Motor neuron (in vitro differentiated cells): ENCODE data around the gene FRYL. TPM values are rescaled to one million over a fixed set of nuclear protein-coding genes. Genes with fewer than 3 reads are reported as not detected.
A peak's percentile ranks its signal among the peaks of the same experiment; 100 is the strongest.

Experiments
- ATAC-seq, 8 experiments: fragments of 200-7000 bp; cut with Tn5 transposase; replicated peaks in 6 of 8; 2 replicates each; pipeline ENCODE4 v1.8.0; 2021; ENCODE audit warnings: mild to moderate bottlenecking in 8 of 8, moderate library complexity in 8 of 8
- H3K27ac ChIP-seq, 2 donors: fragments of 250-450 bp; sonication (Bioruptor Pico); 2 replicates each; pipeline ENCODE4 v1.9.0; 2021; ENCODE audit warnings: antibody characterized with exemption in 2 of 2, mild to moderate bottlenecking in 2 of 2, moderate library complexity in 1 of 2
- H3K4me1 ChIP-seq, 2 donors: fragments of 250-450 bp; sonication (Bioruptor Pico); replicated peaks in 1 of 2; 2 replicates each; pipeline ENCODE4 v1.6.1; 2021; ENCODE audit warnings: antibody characterized with exemption in 2 of 2, mild to moderate bottlenecking in 2 of 2, moderate library complexity in 1 of 2
- H3K4me3 ChIP-seq, 5 donors: fragments of 250-450 bp; sonication (Bioruptor Pico); 2 replicates each; pipeline ENCODE4 v1.9.0; 2021; ENCODE audit warnings: antibody characterized with exemption in 5 of 5, mild to moderate bottlenecking in 5 of 5, moderate library complexity in 4 of 5
- WGBS, 10 experiments: fragments of 450-650 bp; shearing (Covaris generic); methylation state at CpG; one replicate each; pipeline ENCODE4 v1.0.0; 2022; 5-methylcytosine and 5-hydroxymethylcytosine counted together
- in situ Hi-C, 9 experiments: fragments of 400-800 bp; cut with MboI; loops; one replicate each; pipeline ENCODE4 v1.15.0; 2021; ENCODE audit warnings: low sequenced_read_pairs in 9 of 9, low pct_unique_long_range_greater_than_20kb in 2 of 9; ENCODE audit not compliant: unreplicated experiment in 9 of 9
- total RNA-seq, 8 experiments: library from RNA; unstranded; fragments of 300-600 nt; gene quantifications; 2 replicates each; pipeline versions ENCODE4 v1.2.3 to v1.2.4, GENCODE V29; 2022

FRYL gene
- total RNA-seq, 8 experiments from 2014 or later: 26.0 to 91.8 (median 37.9) TPM

- no peak overlapping the region for H3K4me3 ChIP-seq
- no peak overlapping the region for H3K27ac ChIP-seq
- in situ Hi-C loops: loop anchor here in 4 of 9 experiments (25.0 kb wide), 1 partner anchor 397 kb away; no protein-coding TSS in a partner anchor
- 80 to 100% (median 92%) methylated on average over 1 to 5 of the region's 5 CpGs for WGBS, 10 experiments
- no peaks in the 10 kb centered on the region for H3K4me1 ChIP-seq
- no peak for ATAC-seq
Measured at GRCh38 chr4:48565362-48566033, 214.6 kb downstream of the FRYL start.

DNA sequence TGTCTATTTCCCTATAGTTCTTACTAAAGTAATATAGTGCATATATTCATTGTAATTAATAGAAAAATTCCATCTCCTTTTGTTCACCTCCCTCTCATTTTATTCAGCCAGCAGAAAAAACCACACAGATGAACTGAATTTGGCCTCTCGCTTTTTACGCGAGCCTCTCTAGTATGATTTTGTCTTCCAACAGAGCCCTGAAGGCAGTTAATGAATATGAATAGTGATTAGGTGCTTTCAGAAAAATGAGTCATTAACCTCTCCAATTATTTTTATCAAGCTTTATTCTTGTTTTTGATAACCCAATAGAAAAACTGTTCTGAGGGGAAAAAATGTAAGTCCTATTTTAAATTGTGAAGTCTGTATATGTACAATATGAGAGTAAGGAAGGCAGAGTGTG lies 215.9 kb downstream of the FRYL start:
- WGBS, 10 experiments: 72 to 100% (median 96%) methylated on average over 2 to 3 of the region's 3 CpGs; no CpG with 5 or more reads in 1 of the 10 experiments
- no peaks in the 10 kb centered on the region for H3K4me1 ChIP-seq
- ATAC-seq: no peak
- H3K27ac ChIP-seq: no peak overlapping the region
- in situ Hi-C loops: loop anchor here in 4 of 9 experiments (25.0 kb wide), 1 partner anchor 398 kb away; no protein-coding TSS in a partner anchor
- no peak overlapping the region for H3K4me3 ChIP-seq

GRCh38 chr4:48558819-48559218 lies 221.3 kb downstream of the FRYL start:
- 0 to 100% (median 90%) methylated on average over 2 to 3 of the region's 3 CpGs; no CpG with 5 or more reads in 1 of the 10 experiments for WGBS, 10 experiments
- no peak overlapping the region for H3K27ac ChIP-seq
- H3K4me1 ChIP-seq: no peaks in the 10 kb centered on the region
- in situ Hi-C loops: loop anchor here in 4 of 9 experiments (25.0 kb wide), 1 partner anchor 403 kb away; no protein-coding TSS in a partner anchor
- ATAC-seq: no peak
- no peak overlapping the region for H3K4me3 ChIP-seq

DNA sequence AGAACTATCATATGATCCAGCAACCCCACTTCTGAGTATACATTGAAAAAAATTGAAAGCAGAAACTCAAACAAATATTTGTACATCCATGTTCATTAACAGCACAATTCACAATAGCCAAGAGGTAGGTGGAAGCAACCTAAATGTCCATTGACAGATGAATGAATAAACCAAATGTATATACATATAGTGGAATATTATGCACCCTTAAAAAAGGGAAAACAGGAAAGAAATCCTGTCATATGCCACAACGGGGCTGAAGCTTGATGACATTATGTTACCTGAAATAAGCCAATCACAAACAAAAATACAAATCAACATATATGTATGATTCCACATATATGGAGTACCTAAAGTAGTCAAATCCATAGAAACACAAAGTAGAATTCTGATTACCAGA lies 222.1 kb downstream of the FRYL start:
- WGBS, 10 experiments: 67 to 100% (median 100%) methylated on average over 1 of the region's 1 CpG; no CpG with 5 or more reads in 1 of the 10 experiments
- Histone ChIP-seq H3K4me3 (no peak overlapping the region), H3K27ac (no peak overlapping the region), H3K4me1 (no peaks in the 10 kb centered on the region)
- in situ Hi-C loops: loop anchor here in 4 of 9 experiments (25.0 kb wide), 1 partner anchor 404 kb away; no protein-coding TSS in a partner anchor
- no peak for ATAC-seq

- H3K27ac ChIP-seq: no peak overlapping the region
- ATAC-seq: no peak
- H3K4me1 ChIP-seq: no peaks in the 10 kb centered on the region
- WGBS, 10 experiments: 90 to 100% (median 97%) methylated on average over 1 to 8 of the region's 8 CpGs
- in situ Hi-C loops: loop anchor here in 4 of 9 experiments (25.0 kb wide), 1 partner anchor 405 kb away; no protein-coding TSS in a partner anchor
- no peak overlapping the region for H3K4me3 ChIP-seq
Measured at GRCh38 chr4:48557478-48557877, 222.6 kb downstream of the FRYL start.

GRCh38 chr4:48556268-48556667 lies 223.8 kb downstream of the FRYL start:
- 80 to 100% (median 100%) methylated on average over 1 to 2 of the region's 2 CpGs; no CpG with 5 or more reads in 4 of the 10 experiments for WGBS, 10 experiments
- no peak for ATAC-seq
- H3K27ac ChIP-seq: no peak overlapping the region
- H3K4me1 ChIP-seq: no peaks in the 10 kb centered on the region
- H3K4me3 ChIP-seq: no peak overlapping the region
- in situ Hi-C loops: loop anchor here in 4 of 9 experiments (25.0 kb wide), 1 partner anchor 406 kb away; no protein-coding TSS in a partner anchor

DNA sequence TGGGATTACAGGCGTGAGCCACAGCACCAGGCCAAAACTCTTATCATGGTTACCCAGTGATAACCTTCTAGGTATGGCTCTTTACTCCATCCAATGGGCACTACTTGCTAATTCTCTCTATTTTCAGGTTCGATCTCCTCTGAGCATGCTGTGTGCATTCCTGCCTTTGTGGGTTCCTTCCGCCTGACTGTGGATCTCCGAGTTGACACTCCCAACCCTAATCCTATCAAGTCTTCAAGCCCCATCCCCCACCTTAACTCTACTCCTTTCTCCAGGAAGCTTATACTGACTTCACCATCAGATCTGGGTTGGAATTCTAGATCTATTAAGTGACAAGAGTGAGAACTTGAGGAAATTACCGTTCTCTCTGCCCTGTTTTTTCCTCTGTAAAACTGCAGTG lies 225.5 kb downstream of the FRYL start:
- Histone ChIP-seq H3K4me3 (no peak overlapping the region), H3K4me1 (no peaks in the 10 kb centered on the region), H3K27ac (no peak overlapping the region)
- in situ Hi-C loops: loop anchor here in 4 of 9 experiments (25.0 kb wide), 1 partner anchor 408 kb away; no protein-coding TSS in a partner anchor
- WGBS, 10 experiments: 93 to 100% (median 100%) methylated on average over 1 to 3 of the region's 5 CpGs; no CpG with 5 or more reads in 2 of the 10 experiments
- no peak for ATAC-seq

DNA sequence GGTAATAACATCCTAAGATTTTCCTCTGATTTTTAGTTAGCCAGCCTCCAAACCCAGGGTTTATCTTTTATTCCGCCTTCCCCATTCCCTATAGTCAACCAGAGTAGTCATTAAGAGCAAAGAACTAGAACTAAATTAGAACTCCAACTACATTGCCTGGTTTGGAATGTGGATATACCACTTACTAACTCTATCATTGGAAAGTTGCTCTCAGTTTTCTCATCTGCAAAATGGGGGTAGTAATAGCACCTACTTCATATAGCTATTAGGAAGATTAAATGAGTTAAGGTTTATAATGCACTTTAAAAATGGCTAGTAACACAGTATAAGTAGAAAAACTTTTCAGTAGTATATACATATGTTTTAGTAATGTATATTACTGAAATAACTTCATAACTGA lies 226.4 kb downstream of the FRYL start:
- in situ Hi-C loops: loop anchor here in 4 of 9 experiments (25.0 kb wide), 1 partner anchor 409 kb away; no protein-coding TSS in a partner anchor
- Histone ChIP-seq H3K4me3 (no peak overlapping the region), H3K27ac (no peak overlapping the region), H3K4me1 (no peaks in the 10 kb centered on the region)
- 80 to 100% (median 100%) methylated on average over 1 of the region's 1 CpG; no CpG with 5 or more reads in 1 of the 10 experiments for WGBS, 10 experiments
- no peak for ATAC-seq

- H3K27ac ChIP-seq: no peak overlapping the region
- ATAC-seq: peak in 1 of 8 experiments; percentile 29
- no peaks in the 10 kb centered on the region for H3K4me1 ChIP-seq
- in situ Hi-C loops: loop anchor here in 2 of 9 experiments (10.0 to 25.0 kb wide), 4 partner anchors 102 to 434 kb away; no protein-coding TSS in a partner anchor
- no peak overlapping the region for H3K4me3 ChIP-seq
- WGBS, 10 experiments: 33 to 100% (median 75%) methylated on average over 1 to 2 of the region's 2 CpGs; no CpG with 5 or more reads in 1 of the 10 experiments
Measured at GRCh38 chr4:48546336-48546735, 233.7 kb downstream of the FRYL start.

DNA sequence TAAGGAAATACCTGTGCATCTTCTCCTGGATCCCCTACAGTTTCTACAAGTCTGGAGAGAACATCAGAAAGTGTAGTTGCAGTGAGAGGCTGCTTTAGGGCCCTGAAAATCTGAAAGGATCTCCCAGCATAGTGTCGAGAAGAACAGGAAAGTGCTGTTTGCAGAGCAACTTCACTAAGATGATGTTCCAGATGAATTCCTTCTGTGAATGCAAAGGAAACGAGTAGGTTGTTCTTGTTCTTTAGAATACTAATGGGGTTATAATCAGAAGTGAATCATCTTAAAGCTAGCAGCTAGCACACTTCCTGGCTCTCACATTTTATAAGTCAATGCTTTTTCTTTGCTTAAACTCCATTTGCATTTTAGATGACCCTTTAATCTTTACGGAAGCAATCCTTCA lies 236.3 kb downstream of the FRYL start:
- H3K4me1 ChIP-seq: no peaks in the 10 kb centered on the region
- WGBS, 10 experiments: 11 to 80% (median 45%) methylated on average over 1 to 3 of the region's 3 CpGs; no CpG with 5 or more reads in 3 of the 10 experiments
- peak in 2 of 8 experiments; percentile 21 to 28 for ATAC-seq
- no peak overlapping the region for H3K27ac ChIP-seq
- in situ Hi-C loops: loop anchor here in 2 of 9 experiments (10.0 to 25.0 kb wide), 4 partner anchors 99 to 431 kb away; no protein-coding TSS in a partner anchor
- H3K4me3 ChIP-seq: no peak overlapping the region

DNA sequence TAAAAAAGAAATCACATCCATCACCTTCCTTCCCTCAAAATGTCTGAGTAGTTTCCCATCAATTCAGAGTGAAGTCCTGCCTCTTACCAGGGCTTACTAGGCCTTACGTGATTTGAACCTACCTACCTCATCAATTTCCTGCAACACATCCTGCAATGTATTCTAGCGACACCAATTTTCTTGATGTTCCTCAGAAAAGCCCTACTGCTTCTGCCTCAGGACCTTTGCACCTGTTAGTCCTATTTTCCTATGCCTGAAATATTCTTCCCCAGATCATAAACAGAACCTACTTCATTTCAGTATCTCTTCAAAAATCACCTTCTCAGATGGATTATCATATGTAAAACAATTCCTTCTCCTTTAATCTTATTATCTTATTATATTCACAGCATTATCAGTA lies 237.2 kb downstream of the FRYL start:
- WGBS, 10 experiments: 90 to 100% (median 100%) methylated on average over 1 to 2 of the region's 2 CpGs; no CpG with 5 or more reads in 1 of the 10 experiments
- in situ Hi-C loops: loop anchor here in 2 of 9 experiments (10.0 to 25.0 kb wide), 4 partner anchors 98 to 431 kb away; no protein-coding TSS in a partner anchor

GRCh38 chr4:48539597-48539996 lies 240.5 kb downstream of the FRYL start:
- H3K4me1 ChIP-seq: no peaks in the 10 kb centered on the region
- no peak overlapping the region for H3K27ac ChIP-seq
- peak in 2 of 8 experiments; percentile 65 to 69 for ATAC-seq
- no peak overlapping the region for H3K4me3 ChIP-seq
- in situ Hi-C loops: loop anchor here in 2 of 9 experiments (25.0 kb wide), 2 partner anchors 102 to 427 kb away; no protein-coding TSS in a partner anchor
- 46 to 94% (median 82%) methylated on average over 1 to 3 of the region's 3 CpGs; no CpG with 5 or more reads in 2 of the 10 experiments for WGBS, 10 experiments

More for the DNA sequence above, 237.2 kb downstream of the FRYL start:
- H3K27ac ChIP-seq: no peak overlapping the region
- no peak for ATAC-seq
- H3K4me3 ChIP-seq: no peak overlapping the region
- H3K4me1 ChIP-seq: no peaks in the 10 kb centered on the region

- Histone ChIP-seq H3K4me1 (no peaks in the 10 kb centered on the region), H3K4me3 (no peak overlapping the region), H3K27ac (no peak overlapping the region)
- ATAC-seq: peak in 1 of 8 experiments; percentile 67
- in situ Hi-C loops: loop anchor here in 2 of 9 experiments (25.0 kb wide), 2 partner anchors 101 to 426 kb away; no protein-coding TSS in a partner anchor
Measured at GRCh38 chr4:48538358-48538757, 241.7 kb downstream of the FRYL start.
